Measurements from ENCODE around the gene CEBPA.

The CEBPA gene

DNA sequence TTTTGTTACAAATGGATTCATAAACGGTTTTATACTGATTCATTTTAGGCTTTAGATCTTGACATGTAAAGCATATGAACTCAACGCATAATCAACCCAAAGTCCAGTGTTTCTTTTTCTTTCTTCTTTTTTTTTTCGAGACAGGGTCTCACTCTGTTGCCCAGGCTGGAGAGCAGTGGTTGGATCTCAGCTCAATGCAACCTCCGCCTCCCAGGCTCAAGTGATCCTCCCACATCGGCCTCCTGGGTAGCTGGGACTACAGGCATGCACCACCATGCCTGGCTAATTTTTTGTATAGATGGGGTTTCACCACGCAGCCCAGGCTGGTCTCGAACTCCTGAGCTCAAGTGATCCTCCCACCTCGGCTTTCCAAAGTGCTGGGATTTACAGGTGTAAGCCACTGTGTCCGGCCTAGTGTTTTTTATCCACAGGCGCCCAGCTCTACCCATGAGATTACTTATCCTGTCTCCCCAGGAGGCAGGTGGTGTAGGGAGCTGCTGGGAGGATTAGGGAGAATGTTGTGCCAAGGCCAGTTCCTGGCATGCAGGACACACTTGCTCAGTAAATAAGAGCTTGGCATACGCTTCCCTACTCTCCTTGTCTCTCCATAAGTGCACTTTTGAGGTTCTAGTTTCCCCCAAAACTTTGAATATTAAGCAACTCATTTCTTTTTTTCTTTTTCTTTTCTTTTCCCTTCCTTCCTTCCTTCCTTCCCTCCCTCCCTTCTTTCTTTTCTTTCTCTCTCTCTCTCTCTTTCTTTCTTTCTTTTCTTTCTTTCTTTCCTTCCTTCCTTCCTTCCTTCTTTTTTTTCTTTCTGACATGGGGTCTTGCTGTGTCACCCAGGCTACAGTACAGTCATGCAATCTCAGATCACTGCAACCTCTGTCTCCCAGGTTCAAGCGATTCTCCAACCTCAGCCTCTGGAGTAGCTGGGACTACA, 4.8 kb upstream of the CEBPA start:
- DNase-seq (ENCODE audit: low spot score): no peak
- in situ Hi-C loops (cut with MboI; ENCODE audit: low pct_unique_long_range_greater_than_20kb, low sequenced_read_pairs, unreplicated experiment): no loop called here
- TF ChIP-seq, protein P1, sequence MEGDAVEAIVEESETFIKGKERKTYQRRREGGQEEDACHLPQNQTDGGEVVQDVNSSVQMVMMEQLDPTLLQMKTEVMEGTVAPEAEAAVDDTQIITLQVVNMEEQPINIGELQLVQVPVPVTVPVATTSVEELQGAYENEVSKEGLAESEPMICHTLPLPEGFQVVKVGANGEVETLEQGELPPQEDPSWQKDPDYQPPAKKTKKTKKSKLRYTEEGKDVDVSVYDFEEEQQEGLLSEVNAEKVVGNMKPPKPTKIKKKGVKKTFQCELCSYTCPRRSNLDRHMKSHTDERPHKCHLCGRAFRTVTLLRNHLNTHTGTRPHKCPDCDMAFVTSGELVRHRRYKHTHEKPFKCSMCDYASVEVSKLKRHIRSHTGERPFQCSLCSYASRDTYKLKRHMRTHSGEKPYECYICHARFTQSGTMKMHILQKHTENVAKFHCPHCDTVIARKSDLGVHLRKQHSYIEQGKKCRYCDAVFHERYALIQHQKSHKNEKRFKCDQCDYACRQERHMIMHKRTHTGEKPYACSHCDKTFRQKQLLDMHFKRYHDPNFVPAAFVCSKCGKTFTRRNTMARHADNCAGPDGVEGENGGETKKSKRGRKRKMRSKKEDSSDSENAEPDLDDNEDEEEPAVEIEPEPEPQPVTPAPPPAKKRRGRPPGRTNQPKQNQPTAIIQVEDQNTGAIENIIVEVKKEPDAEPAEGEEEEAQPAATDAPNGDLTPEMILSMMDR (IDR thresholded peaks at IDR 0.05; ENCODE audit: extremely low read depth, insufficient read depth, missing control alignments): no peak

DNA sequence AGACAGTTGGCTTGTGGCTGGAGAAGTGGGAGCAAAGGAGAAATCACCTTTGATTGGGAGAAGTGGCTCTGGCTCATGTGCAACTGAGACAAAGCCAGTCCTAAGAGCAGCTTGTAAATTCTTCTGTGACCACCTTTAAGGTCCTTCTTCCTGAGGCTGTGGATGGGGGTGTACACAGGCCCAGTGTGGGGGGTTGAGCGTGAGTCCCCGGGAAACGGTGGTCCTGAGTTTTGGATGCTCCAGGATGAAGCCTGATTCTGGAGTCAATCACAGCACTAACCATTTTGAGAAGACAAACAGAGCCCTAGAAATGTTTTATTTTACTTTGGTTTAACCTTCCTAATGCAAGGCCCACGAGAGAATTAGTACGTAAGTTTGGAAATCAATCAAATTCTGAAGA, 3.9 kb upstream of the CEBPA start:
- in situ Hi-C loops (cut with MboI; ENCODE audit: low pct_unique_long_range_greater_than_20kb, low sequenced_read_pairs, unreplicated experiment): no loop called here
- TF ChIP-seq, protein P1 (IDR thresholded peaks at IDR 0.05; ENCODE audit: extremely low read depth, insufficient read depth, missing control alignments): no peak
- peak; percentile 11 for DNase-seq (ENCODE audit: low spot score)

DNA sequence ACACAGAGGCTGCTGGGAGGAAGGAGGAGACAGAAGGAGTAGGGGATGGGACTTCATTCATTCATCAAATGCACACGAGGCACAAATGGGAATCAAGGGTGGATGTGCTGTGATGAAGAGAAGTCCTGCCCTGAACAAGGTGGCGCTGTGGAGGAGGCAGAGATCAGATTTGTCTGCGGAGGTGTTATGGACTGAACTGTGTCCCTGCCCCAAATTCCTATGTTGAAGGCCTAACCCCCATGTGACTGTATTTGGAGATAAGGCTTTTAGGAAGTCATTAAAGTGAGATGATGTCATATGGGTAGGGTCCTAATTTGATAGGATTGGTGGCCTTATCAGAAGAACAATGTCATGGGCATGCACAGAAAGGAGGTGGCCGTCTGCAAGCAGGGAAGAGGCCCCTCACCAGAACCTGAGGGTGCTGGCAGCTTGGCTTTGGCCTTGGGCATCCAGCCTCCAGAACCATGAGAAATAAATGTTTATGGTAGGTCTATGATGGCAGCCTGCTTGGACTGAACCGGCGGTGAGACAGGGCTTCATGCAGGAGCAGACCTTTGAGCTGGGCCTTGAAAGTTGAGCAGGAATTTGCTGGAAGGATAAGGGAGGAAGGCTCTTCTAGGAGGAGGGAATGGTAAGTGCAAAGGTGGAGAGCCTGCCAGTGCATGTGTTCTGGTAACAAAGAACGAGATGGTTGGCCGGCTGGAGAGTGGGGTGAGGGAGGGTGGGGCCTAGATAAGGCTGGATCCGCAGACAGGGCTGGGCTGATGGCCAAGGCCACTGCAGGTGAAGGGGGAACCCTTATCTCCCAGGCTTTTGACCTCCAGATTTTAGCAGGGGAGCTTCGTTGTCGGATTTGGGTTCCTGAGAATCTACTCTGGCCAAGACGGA, 2.7 kb upstream of the CEBPA start:
- in situ Hi-C loops (cut with MboI; ENCODE audit: low pct_unique_long_range_greater_than_20kb, low sequenced_read_pairs, unreplicated experiment): no loop called here
- peak; percentile 24 for DNase-seq (ENCODE audit: low spot score)
- TF ChIP-seq, protein P1 (IDR thresholded peaks at IDR 0.05; ENCODE audit: extremely low read depth, insufficient read depth, missing control alignments): no peak

DNA sequence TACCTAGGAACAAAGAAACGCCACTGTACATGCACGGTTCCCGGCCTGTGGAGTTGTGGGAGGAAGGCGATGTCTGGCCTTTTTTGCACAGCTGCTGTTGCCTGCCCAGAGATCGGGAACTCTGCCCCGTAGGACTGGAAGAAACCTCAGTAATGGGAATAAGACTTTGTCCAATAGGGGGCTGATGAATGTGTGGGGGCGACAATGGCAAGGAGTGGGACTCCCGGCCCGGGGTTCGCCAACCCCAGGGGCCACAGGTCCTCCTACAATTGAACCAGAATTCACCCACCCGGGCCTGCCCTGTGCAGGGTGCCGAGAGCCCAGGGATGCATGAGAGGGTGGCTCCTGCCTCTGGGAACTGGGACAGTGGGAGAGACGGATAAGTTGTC, 2.0 kb upstream of the CEBPA start:
- TF ChIP-seq, protein P1 (IDR thresholded peaks at IDR 0.05; ENCODE audit: extremely low read depth, insufficient read depth, missing control alignments): no peak
- peak; percentile 17 for DNase-seq (ENCODE audit: low spot score)
- in situ Hi-C loops (cut with MboI; ENCODE audit: low pct_unique_long_range_greater_than_20kb, low sequenced_read_pairs, unreplicated experiment): no loop called here

DNA sequence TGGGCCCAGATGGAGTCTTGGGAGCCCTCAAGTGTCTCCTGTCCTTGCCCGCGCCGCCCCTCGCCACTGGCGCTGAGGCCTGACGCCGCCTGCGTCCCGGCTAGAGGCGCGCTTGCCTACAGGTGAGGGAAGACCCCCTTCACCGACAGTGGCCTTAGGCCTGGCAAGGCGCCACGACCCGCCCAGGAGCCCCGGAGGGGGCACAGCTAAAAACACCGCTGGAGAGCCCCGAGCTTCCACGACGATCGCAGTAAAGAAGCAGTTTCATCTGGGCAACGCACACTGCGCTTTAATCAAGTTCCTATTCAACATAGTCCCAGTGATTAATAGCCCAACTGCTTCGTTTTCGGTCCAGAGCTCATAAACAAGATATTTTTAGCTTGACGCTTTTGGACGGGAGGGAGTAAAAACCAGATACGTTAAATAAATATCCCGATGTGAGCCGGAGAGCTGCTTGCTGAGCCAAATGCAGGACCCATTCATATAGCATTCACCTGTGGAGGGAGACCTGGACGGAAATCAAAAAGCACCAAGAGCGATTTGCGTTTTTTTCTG, 1.5 kb upstream of the CEBPA start:
- TF ChIP-seq, protein P1 (IDR thresholded peaks at IDR 0.05; ENCODE audit: extremely low read depth, insufficient read depth, missing control alignments): no peak
- in situ Hi-C loops (cut with MboI; ENCODE audit: low pct_unique_long_range_greater_than_20kb, low sequenced_read_pairs, unreplicated experiment): no loop called here
- DNase-seq (ENCODE audit: low spot score): peak; percentile 42
